Forelimb muscle (tissue), 1 donor: ENCODE data around the gene EPHB6. TPM values are rescaled to one million over a fixed set of nuclear protein-coding genes. Genes with fewer than 3 reads are reported as not detected.

Experiments
- polyA plus RNA-seq: library from polyadenylated mRNA; unstranded; fragments of 120-200 nt; gene quantifications from one replicate; pipeline ENCODE4 v1.2.1, GENCODE V29; 2013; ENCODE audit not compliant: insufficient read length

Gene EPHB6
- polyA plus RNA-seq, 1 donor = 4.2 TPM

Other genes starting within 250 kb of the EPHB6 start
- gene PRSS1, start 105.6 kb upstream of the EPHB6 start, polyA plus RNA-seq = not detected
- not detected for gene PRSS2, start 84.1 kb upstream of the EPHB6 start, polyA plus RNA-seq
- gene TRPV6, start 30.7 kb downstream of the EPHB6 start, polyA plus RNA-seq = 0.09 TPM
- gene TRPV5, start 78.7 kb downstream of the EPHB6 start, polyA plus RNA-seq = 0.15 TPM
- 0.25 TPM for gene LLCFC1, start 84.4 kb downstream of the EPHB6 start, polyA plus RNA-seq
- 0.87 TPM for gene KEL, start 107.3 kb downstream of the EPHB6 start, polyA plus RNA-seq
- not detected for gene OR9A2, start 172.1 kb downstream of the EPHB6 start, polyA plus RNA-seq
- gene OR6V1, start 197.3 kb downstream of the EPHB6 start, polyA plus RNA-seq = not detected